ENCODE measurements around the gene ADAM10. TPM values are rescaled to one million over a fixed set of nuclear protein-coding genes. Genes with fewer than 3 reads are reported as not detected.
"Not testable (repeated sequence)": the region's sequence is repeated elsewhere in the genome, so short reads cannot be mapped to it uniquely, and the experiment has no call there.

The ADAM10 gene
- total RNA-seq, 1 donor from 2014 or later: 44.6 TPM

DNA sequence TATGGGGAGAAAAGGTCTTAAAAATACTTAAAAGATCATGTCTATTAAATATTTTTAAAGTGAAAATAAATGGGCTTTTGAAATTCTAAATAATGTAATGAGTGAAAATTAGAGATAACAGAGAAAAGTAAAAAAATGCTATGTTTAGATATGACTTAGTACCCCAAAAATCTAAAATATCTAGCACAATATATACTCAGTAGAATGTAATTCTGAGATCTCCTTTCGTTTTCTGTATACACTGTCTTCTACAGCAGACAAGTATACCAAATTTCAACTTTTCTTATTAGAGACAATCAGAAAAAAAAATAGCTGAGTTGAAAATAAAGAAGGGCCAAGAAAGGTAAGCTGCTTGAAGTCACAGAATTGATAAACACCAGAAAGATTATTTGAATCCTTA lies 140.8 kb downstream of the ADAM10 start:
- TF ChIP-seq, protein P1, sequence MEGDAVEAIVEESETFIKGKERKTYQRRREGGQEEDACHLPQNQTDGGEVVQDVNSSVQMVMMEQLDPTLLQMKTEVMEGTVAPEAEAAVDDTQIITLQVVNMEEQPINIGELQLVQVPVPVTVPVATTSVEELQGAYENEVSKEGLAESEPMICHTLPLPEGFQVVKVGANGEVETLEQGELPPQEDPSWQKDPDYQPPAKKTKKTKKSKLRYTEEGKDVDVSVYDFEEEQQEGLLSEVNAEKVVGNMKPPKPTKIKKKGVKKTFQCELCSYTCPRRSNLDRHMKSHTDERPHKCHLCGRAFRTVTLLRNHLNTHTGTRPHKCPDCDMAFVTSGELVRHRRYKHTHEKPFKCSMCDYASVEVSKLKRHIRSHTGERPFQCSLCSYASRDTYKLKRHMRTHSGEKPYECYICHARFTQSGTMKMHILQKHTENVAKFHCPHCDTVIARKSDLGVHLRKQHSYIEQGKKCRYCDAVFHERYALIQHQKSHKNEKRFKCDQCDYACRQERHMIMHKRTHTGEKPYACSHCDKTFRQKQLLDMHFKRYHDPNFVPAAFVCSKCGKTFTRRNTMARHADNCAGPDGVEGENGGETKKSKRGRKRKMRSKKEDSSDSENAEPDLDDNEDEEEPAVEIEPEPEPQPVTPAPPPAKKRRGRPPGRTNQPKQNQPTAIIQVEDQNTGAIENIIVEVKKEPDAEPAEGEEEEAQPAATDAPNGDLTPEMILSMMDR (IDR thresholded peaks at IDR 0.05): no peak
- Histone ChIP-seq H3K4me1 (no peaks in the 10 kb centered on the region), H3K9me3 (peaks cover 0 to 2% of the 10 kb centered on the region in 2 donors), H3K27me3 (no peaks in the 10 kb centered on the region), H3K4me3 (no peak overlapping the region), H3K36me3 (peaks cover 1 to 26% of the 10 kb centered on the region in 2 donors), H3K27ac (no peak overlapping the region)
- intact Hi-C loops (cut with DNase I): no loop called here
- DNase-seq (ENCODE audit: low spot score in 2 of 2): no peak

DNA sequence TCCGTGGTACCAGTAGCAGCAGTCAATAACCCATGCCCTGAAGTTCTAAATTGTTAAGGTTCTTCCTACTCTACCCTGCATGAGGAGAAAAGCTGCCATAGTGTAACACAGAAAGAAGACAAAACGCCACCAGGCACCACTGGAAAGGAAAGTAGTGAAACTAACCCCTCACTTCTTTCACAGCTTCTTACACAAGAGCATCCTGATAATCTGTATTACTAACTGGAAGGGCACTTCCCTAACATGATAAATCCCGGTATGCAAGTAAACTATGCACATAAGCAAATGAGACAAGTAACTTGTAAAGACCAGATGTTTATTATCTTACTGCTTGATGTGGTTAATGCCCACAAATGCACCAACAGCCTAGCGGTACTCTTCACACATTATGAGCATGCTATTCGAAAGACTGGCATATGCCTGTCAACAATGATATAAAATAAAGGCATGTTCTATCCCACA lies 141.3 kb downstream of the ADAM10 start:
- intact Hi-C loops (cut with DNase I): no loop called here
- no peak for DNase-seq (ENCODE audit: low spot score in 2 of 2)
- peaks cover 0 to 24% of the 10 kb centered on the region in 2 donors for H3K36me3 ChIP-seq
- no peaks in the 10 kb centered on the region for H3K27me3 ChIP-seq
- TF ChIP-seq, protein P1 (IDR thresholded peaks at IDR 0.05): no peak
- no peaks in the 10 kb centered on the region for H3K4me1 ChIP-seq
- no peak overlapping the region for H3K27ac ChIP-seq
- no peak overlapping the region for H3K4me3 ChIP-seq
- no peaks in the 10 kb centered on the region for H3K9me3 ChIP-seq

DNA sequence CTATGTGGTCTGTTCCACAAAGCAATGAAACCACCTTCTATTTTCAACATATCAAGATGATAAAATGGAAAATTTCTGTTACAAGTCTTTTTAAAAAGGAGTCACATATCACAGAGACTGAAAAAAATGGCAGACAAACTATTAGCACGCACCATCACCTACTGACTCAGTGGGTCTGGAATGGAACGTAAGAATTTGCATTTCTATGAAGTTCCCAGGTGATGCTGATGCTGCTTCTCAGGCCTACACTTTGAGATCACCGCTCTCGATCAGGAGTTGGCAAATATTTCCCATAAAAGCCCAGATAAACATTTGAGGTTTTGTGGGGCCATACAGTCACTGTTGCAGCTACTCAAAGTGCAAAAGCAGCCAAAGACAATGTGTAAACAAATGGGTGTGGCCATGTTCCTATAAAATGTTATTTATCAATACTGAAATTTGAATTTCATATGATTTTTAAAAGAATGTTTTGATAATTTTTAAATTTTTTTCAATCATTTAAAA lies 142.9 kb downstream of the ADAM10 start:
- Histone ChIP-seq H3K4me1 (no peaks in the 10 kb centered on the region), H3K9me3 (no peaks in the 10 kb centered on the region), H3K27me3 (no peaks in the 10 kb centered on the region), H3K27ac (no peak overlapping the region), H3K36me3 (peaks cover 0 to 22% of the 10 kb centered on the region in 2 donors), H3K4me3 (no peak overlapping the region)
- intact Hi-C loops (cut with DNase I): no loop called here
- no peak for DNase-seq (ENCODE audit: low spot score in 2 of 2)
- TF ChIP-seq, protein P1 (IDR thresholded peaks at IDR 0.05): no peak

DNA sequence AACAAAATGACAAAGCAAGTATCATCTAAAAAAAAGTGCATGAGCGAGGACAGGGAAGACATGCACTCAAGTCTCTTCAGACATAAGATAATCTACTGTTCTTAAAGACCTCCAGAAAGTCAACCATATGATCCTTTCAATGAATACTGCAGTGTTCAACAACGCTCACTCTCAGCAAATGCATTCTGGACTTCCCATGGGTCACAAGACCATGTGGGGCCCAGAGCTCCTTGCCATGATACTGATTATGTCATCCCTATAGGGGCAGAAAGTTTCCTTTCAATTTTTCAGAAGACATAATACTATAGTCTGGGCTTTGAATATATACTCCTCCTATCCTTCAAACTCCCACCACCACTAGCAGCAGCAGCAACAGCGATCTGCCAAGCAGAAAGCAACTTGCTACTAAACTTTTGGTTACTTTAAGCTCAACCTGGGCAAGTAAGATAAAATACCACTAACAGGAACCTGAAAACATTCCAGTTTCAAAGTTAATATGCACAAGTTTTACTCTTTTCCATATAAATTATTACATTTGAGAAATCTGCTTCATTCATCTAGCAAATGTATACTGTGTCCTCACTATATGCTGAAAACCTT lies 143.5 kb downstream of the ADAM10 start:
- intact Hi-C loops (cut with DNase I): no loop called here
- Histone ChIP-seq H3K4me1 (no peaks in the 10 kb centered on the region), H3K36me3 (peaks cover 0 to 20% of the 10 kb centered on the region in 2 donors), H3K4me3 (no peak overlapping the region), H3K27ac (no peak overlapping the region), H3K9me3 (no peaks in the 10 kb centered on the region), H3K27me3 (no peaks in the 10 kb centered on the region)
- TF ChIP-seq, protein P1 (IDR thresholded peaks at IDR 0.05): no peak
- DNase-seq (ENCODE audit: low spot score in 2 of 2): no peak

DNA sequence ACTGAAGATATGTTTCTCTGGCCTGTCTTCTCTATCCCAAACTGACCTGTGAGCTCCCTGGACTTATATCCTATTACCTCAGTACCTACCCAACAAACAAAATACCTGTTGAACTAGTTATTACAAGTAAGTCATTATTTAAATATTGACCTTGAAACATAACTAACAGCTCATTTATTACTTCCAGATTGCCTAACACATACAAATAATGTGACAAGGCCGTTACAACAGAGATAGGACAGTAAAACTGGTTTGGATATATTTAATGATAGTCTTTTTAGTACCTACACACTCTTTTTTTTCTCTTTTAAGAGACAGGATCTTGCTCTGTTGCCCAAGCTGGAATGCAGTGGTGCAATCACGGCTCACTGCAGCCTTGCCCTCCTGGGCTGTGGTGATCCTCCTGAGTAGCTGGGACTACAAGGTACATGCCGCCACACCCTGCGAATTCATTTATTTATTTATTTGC lies 145.0 kb downstream of the ADAM10 start:
- peaks cover 0 to 9% of the 10 kb centered on the region in 2 donors for H3K36me3 ChIP-seq
- no peak overlapping the region for H3K4me3 ChIP-seq
- no peaks in the 10 kb centered on the region for H3K4me1 ChIP-seq
- H3K27ac ChIP-seq: no peak overlapping the region
- DNase-seq (ENCODE audit: low spot score in 2 of 2): no peak
- no peaks in the 10 kb centered on the region for H3K9me3 ChIP-seq
- H3K27me3 ChIP-seq: no peaks in the 10 kb centered on the region
- intact Hi-C loops (cut with DNase I): no loop called here
- TF ChIP-seq, protein P1 (IDR thresholded peaks at IDR 0.05): no peak

DNA sequence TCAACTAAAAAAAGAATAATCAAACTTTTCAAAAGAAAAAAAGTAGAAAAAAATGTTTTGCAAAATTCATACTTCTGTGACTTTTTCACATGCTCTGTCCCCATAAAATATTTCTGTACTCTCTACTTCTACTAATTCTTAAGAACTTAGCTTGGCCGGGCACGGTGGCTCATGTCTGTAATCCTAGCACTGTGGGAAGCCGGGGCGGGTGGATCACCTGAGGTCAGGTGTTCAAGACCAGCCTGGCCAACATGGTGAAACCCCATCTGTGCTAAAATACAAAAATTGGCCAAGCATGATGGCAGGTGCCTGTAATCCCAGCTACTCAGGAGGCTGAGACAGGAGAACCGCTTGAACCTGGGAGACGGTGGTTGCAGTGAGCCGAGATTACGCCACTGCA lies 145.6 kb downstream of the ADAM10 start:
- H3K36me3 ChIP-seq: peaks cover 0 to 11% of the 10 kb centered on the region in 2 donors
- DNase-seq (ENCODE audit: low spot score in 2 of 2); H3K4me1 ChIP-seq; H3K27ac ChIP-seq; H3K9me3 ChIP-seq; H3K27me3 ChIP-seq; intact Hi-C loops (cut with DNase I); H3K4me3 ChIP-seq: not testable (repeated sequence)
